ENCODE results near the gene IQCH.
"Not testable (repeated sequence)": the region's sequence is repeated elsewhere in the genome, so short reads cannot be mapped to it uniquely, and the experiment has no call there.

IQCH gene

GRCh38 chr15:67420137-67420536 lies 165.6 kb downstream of the IQCH start:
- no peak for TF ChIP-seq CTCF (IDR thresholded peaks at IDR 0.05; ENCODE audit: low read depth, low read length, missing control alignments)
- no peak for DNase-seq (ENCODE audit: low read depth)
- no peak overlapping the region for H3K4me3 ChIP-seq (ENCODE audit: low read depth, low read length)

- no peak for TF ChIP-seq CTCF (IDR thresholded peaks at IDR 0.05; ENCODE audit: low read depth, low read length, missing control alignments)
- no peak overlapping the region for H3K4me3 ChIP-seq (ENCODE audit: low read depth, low read length)
- DNase-seq (ENCODE audit: low read depth), result no peak
These were observed 166.5 kb downstream of the IQCH start for GRCh38 chr15:67421105-67421504.

GRCh38 chr15:67422296-67422695 lies 167.7 kb downstream of the IQCH start:
- no peak for TF ChIP-seq CTCF (IDR thresholded peaks at IDR 0.05; ENCODE audit: low read depth, low read length, missing control alignments)
- no peak for DNase-seq (ENCODE audit: low read depth)
- H3K4me3 ChIP-seq (ENCODE audit: low read depth, low read length), result no peak overlapping the region

GRCh38 chr15:67433495-67434099 lies 179.0 kb downstream of the IQCH start:
- TF ChIP-seq CTCF (IDR thresholded peaks at IDR 0.05; ENCODE audit: low read depth, low read length, missing control alignments), result peak; percentile 84
- H3K4me3 ChIP-seq (ENCODE audit: low read depth, low read length), result no peak overlapping the region
- DNase-seq (ENCODE audit: low read depth), result no peak

- H3K4me3 ChIP-seq (ENCODE audit: low read depth, low read length); DNase-seq (ENCODE audit: low read depth): not testable (repeated sequence)
These were observed 182.0 kb downstream of the IQCH start for GRCh38 chr15:67436351-67437250.

GRCh38 chr15:67444100-67444499 lies 189.5 kb downstream of the IQCH start:
- no peak for DNase-seq (ENCODE audit: low read depth)
- no peak overlapping the region for H3K4me3 ChIP-seq (ENCODE audit: low read depth, low read length)
- no peak for TF ChIP-seq CTCF (IDR thresholded peaks at IDR 0.05; ENCODE audit: low read depth, low read length, missing control alignments)

GRCh38 chr15:67446449-67446848 lies 191.9 kb downstream of the IQCH start:
- TF ChIP-seq CTCF (IDR thresholded peaks at IDR 0.05; ENCODE audit: low read depth, low read length, missing control alignments), result no peak
- H3K4me3 ChIP-seq (ENCODE audit: low read depth, low read length), result no peak overlapping the region
- no peak for DNase-seq (ENCODE audit: low read depth)

GRCh38 chr15:67448372-67448771 lies 193.8 kb downstream of the IQCH start:
- H3K4me3 ChIP-seq (ENCODE audit: low read depth, low read length); DNase-seq (ENCODE audit: low read depth): not testable (repeated sequence)

GRCh38 chr15:67453703-67454102 lies 199.1 kb downstream of the IQCH start:
- not testable (repeated sequence) for H3K4me3 ChIP-seq (ENCODE audit: low read depth, low read length); DNase-seq (ENCODE audit: low read depth)
